Activated T-helper 9 cell treated with anti-CD3 and anti-CD28 coated beads, Interleukin-2, amount 50 U/mL, for 16 hours (primary cell): ENCODE measurements around the gene YWHAQ.

ENCODE experiments used
- DNase-seq: peaks from one replicate; pipeline ENCODE4 v3.0.0-alpha.2; 2020; ENCODE audit warnings: low read depth

YWHAQ gene

GRCh38 chr2:9655441-9656269, 24.9 kb upstream of the YWHAQ start:
- peak; percentile 55 for DNase-seq

DNA sequence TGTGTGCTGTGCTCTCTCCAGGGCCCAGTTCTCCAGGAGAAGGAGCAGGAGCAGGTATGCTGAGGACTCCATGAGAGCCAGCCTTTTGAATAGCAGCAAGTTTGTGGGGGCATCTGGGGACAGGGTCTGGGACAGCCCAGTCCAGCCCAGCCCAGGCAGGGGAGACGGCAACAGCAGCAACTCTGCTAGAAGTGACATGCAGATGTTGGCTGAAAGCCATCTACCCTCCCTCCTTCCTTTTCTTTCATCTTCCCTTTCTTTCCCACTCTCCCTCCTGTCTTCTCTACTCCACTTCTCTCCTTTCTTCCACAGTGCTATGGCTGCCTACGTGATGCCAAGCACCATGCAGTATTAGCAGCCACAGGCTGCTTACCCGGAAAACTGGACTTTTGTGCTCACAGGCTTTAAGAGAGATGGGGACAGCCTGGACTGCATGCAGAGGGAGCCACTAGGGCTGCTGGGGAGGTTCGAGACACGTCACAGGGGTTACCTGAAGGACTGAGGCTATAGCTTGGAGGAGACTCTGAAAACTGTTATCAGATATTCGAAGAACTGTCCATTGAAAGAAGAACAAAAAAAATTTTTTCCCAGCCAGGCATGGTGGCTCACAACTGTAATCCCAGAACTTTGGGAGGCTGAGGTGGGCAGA, 23.8 kb upstream of the YWHAQ start:
- DNase-seq: no peak

- DNase-seq: no peak
Observed at GRCh38 chr2:9653485-9654271, 22.9 kb upstream of the YWHAQ start.

- no peak for DNase-seq
Observed at GRCh38 chr2:9652898-9653479, 22.2 kb upstream of the YWHAQ start.

DNA sequence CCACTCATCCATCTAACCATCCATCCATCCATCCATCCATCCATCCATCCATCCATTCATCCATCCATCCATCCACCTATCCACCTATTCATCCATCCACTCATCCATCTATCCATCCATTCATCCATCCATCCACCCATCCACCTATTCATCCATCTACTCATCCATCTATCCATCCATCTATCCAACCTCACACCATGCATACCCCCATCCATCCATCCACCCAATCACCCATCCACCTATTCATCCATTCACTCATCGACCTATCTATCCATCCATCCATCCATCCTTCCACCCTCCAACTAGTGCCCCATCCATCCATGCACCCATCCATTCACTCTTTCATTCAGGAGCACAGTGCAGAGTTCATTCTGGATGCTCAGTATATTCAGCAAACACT, 21.5 kb upstream of the YWHAQ start:
- DNase-seq: no peak

GRCh38 chr2:9650119-9650821, 19.5 kb upstream of the YWHAQ start:
- no peak for DNase-seq

DNA sequence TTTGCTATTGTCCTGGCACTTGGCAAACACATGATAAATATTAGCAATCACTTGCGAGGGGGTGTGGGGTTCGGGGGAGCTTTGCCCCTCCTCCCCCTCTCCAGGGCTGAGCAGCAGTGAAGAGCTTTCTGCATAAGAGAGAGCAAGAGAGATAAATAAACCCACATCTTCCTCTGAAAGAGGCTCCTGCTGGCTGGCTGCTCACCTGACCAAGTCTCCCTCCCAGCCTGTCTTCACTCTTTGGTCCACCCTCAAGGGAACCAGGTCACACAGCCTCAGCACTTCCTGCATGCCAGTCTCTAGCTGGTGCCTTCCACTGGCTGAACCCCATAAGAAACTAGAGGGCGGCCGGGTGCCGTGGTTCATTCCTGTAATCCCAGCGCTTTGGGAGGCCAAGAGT, 18.5 kb upstream of the YWHAQ start:
- DNase-seq: no peak

- no peak for DNase-seq
Observed at GRCh38 chr2:9648821-9649220, 18.0 kb upstream of the YWHAQ start.

GRCh38 chr2:9647884-9648283, 17.1 kb upstream of the YWHAQ start:
- DNase-seq: no peak

DNA sequence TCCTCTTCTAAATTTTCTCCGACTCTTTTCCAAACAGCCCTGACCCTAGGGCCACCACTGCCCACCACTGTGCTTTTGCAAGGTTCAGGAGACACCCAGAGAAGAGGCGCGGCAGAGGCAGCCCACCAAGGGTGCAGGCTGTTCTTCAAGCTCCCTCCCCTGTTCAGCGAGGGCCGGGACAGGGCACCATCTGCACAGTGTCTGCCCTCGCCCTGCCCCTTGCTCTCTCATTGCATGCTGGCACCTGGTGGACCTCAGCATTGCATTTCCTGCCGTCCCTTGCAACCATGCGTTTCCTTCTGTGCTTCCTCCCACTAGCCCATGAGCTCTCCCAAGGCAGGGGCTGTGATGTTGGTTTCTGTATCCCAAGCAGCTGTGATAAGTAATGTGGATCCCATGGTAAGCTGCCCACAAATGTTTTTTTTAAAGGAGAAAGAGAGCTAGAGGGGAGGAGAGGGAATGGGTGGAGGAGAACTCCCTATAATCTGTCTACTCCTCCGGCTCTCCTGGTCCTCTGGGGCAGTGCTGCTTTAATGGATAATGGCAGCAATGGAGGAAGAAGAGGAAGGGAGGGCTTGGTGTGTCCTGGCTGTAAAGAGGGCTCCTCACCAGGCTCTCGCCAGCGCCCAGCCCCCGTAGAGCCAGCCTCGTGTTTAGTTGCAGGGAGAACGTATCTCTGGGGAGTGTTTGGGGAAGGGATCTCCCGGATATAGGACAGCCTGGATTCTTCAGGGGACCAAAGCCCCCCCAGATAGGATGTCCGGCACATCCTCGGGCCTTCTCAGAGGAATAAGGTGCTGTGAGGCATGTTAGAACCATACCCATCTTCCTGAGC, 15.6 kb upstream of the YWHAQ start:
- no peak for DNase-seq

- DNase-seq: no peak
Observed at GRCh38 chr2:9644603-9645002, 13.8 kb upstream of the YWHAQ start.

GRCh38 chr2:9644021-9644420, 13.2 kb upstream of the YWHAQ start:
- DNase-seq: no peak

DNA sequence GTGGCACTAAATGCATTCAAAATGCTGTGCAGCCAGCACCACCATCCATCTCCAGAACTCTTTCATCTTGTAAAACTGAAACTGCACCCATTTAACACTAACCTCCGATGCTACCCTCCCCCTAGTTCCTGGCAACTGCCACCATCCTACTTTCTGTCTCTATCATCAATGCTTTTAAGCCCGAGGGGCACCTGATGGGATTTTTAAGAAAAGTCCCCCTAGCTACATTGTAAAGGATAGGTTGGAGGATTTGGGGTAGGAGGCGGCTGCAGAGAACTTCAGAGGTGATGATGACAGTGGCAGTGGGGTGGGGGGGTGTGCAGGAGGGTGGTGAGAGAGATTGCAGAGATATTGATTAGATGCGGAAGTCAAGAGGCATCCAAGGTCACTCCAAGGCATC, 10.8 kb upstream of the YWHAQ start:
- no peak for DNase-seq

DNA sequence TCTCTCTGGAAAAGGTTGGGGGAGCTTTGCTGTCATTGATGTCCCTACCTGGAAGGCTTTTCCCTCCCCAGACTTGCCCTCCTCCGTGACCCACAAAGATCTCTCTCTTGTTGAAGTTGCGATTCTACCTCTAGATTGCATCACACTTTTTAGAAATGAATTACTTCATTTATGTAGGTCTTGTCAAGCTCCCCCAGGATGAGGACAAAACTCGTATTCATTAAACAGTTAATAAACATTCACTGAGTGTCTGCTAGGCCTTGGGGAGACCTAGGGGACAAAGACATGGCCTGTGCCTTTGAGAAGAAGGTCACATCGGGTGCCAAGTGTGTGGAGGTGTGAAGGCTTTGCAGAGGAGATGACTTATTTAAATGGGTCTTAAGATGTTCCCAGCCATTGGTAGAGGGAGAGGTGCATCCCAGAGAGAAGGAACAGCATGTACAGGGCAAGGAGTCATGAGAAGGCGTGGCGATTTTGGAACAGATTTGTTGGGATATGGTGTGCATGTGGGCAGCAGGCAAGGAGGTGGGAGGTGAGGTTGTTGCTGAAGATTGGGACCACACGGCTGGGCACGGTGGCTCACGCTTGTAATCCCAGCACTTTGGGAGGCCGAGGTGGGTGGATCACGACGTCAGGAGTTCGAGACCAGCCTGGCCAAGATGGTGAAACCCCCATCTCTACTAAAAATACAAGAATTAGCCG, 9.8 kb upstream of the YWHAQ start:
- DNase-seq: no peak

- no peak for DNase-seq
Observed at GRCh38 chr2:9639740-9640343, 9.0 kb upstream of the YWHAQ start.

DNA sequence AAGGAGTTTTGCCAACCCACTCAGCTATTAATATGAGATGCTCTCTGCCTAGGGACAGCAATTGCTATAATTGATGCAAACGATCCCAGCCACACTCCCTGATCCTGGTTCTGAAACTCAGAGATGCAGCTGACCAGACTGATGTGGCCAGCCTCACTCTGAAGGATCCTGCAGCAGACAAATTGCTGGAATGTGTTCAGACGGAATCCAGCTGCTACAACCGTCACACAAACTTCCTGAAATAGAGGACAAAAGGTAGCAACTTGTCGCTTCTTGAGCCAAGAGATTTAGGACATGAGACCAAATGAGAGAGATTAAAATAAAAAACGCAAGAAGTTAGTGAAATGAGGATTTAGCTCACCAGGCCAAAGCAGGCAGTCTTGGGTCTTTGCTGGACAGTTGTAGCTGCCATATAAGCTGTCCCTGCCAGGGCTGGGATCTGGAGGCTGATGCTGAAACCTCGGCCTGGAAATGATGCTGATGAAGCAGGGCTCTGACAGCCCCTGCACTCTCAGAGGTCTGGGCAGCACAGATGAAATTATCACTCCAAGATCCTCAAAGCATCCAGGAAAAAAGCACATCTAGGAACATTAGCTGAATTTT, 8.3 kb upstream of the YWHAQ start:
- DNase-seq: no peak

DNA sequence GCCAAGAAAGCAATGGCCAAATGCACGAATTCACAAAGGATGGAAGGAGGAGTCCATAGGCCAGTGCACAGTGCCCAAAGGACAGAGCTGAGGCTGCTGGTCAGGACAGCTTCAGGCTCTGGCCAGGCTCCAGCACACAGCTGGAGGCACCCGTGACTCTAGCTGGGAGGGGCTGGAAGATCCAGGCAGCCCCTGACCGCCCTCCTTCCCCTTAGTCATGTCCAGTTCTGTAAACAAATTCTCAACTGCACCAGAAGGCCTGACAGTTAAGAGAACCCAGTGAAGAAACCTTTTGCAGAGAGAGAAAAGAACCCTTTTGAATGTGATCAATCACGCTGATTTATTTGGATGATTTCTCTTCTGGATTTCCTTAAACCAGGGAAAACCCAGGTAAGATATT, 7.7 kb upstream of the YWHAQ start:
- DNase-seq: no peak

DNA sequence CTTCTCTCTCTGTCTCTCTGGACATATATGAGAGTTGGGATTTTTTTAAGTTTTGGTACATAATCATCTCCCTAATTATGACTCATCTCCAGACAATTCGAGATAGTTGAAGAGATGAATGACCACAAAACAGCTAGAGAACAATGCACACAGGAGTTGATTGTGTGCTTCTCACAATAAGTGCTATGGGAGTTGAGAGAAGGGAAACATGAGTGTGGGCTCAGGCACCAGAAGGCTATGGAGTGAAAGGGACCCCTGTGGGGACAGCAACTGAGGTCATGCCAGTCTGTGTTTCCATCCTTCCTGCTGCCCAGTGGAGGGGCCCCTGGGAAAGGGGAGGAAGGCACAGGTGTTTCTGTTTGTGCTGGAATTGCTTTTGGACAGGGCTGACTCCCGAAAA, 6.5 kb upstream of the YWHAQ start:
- DNase-seq: no peak

GRCh38 chr2:9634133-9634532, 3.3 kb upstream of the YWHAQ start:
- no peak for DNase-seq
